GM21381 (cell line): ENCODE results near the gene PTDSS2.
A peak's percentile ranks its signal among the peaks of the same experiment; 100 is the strongest.

Source experiments
- ATAC-seq: cut with Tn5 transposase; IDR thresholded peaks from one replicate; pipeline ENCODE4 v1.9.1; 2021; ENCODE audit warnings: mild to moderate bottlenecking, moderate library complexity; ENCODE audit not compliant: unreplicated experiment

The PTDSS2 gene

GRCh38 chr11:445765-446588 is 4.1 kb upstream of the PTDSS2 start:
- ATAC-seq = no peak

- no peak for ATAC-seq
These were observed 3.2 kb upstream of the PTDSS2 start for GRCh38 chr11:446891-447290.

GRCh38 chr11:447923-448731 is 2.0 kb upstream of the PTDSS2 start:
- ATAC-seq = peak; percentile 43

GRCh38 chr11:450809-451451 is 851 bp downstream of the PTDSS2 start:
- peak; percentile 1 for ATAC-seq

- no peak for ATAC-seq
These were observed 1.7 kb downstream of the PTDSS2 start for GRCh38 chr11:451738-452137.

GRCh38 chr11:452203-452744 is 2.2 kb downstream of the PTDSS2 start:
- no peak for ATAC-seq

GRCh38 chr11:452916-453527 is 2.9 kb downstream of the PTDSS2 start:
- ATAC-seq = no peak

GRCh38 chr11:453564-453963 is 3.5 kb downstream of the PTDSS2 start:
- no peak for ATAC-seq

GRCh38 chr11:454043-454442 is 4.0 kb downstream of the PTDSS2 start:
- no peak for ATAC-seq

GRCh38 chr11:454801-455565 is 4.9 kb downstream of the PTDSS2 start:
- ATAC-seq = no peak

GRCh38 chr11:455566-456147 is 5.6 kb downstream of the PTDSS2 start:
- no peak for ATAC-seq

- no peak for ATAC-seq
These were observed 6.5 kb downstream of the PTDSS2 start for GRCh38 chr11:456533-456932.

- ATAC-seq = no peak
These were observed 7.2 kb downstream of the PTDSS2 start for GRCh38 chr11:457111-457760.

- no peak for ATAC-seq
These were observed 9.6 kb downstream of the PTDSS2 start for GRCh38 chr11:459511-460220.

GRCh38 chr11:460331-461199 is 10.5 kb downstream of the PTDSS2 start:
- no peak for ATAC-seq

- ATAC-seq = no peak
These were observed 11.5 kb downstream of the PTDSS2 start for GRCh38 chr11:461626-462025.

- ATAC-seq = no peak
These were observed 12.2 kb downstream of the PTDSS2 start for GRCh38 chr11:462107-462890.
